K562 (cell line): Measurements from ENCODE around the gene OR13F1. TPM values are rescaled to one million over a fixed set of nuclear protein-coding genes. Genes with fewer than 3 reads are reported as not detected.
"Not testable (repeated sequence)": the region's sequence is repeated elsewhere in the genome, so short reads cannot be mapped to it uniquely, and the experiment has no call there.

Experiments used
- ATAC-seq: fragments of 200-7000 bp; cut with Tn5 transposase; 3 replicates; pipeline ENCODE4 v1.9.1; 2020; ENCODE audit warnings: moderate library complexity
- BruUV-seq: library from RNA; stranded (reverse); fragments of 400-500 nt; replicated peaks from 2 replicates; lab custom pipeline; 2021; lab: Mats Ljungman, UMichigan
- CTCF ChIA-PET: fragments of 300-600 bp; formaldehyde crosslinking; extraction: SDS; loops from one replicate; lab custom pipeline; 2021; ENCODE audit warnings: low intra/inter-chr PET ratio; lab: Yijun Ruan, JAX
- POLR2A ChIA-PET: fragments of 300-600, 350-650 bp; sonication (Branson Sonifier 250); formaldehyde crosslinking; extraction: SDS; loops from one replicate; lab custom pipeline; 2021; ENCODE audit warnings: antibody characterized with exemption, inconsistent platforms; lab: Yijun Ruan, JAX
- DNase-seq, 4 experiments: peaks; one replicate each; pipeline versions ENCODE4 v3.0.0 to v3.0.0-alpha.2; 2011 to 2018; ENCODE audit warnings: low spot score in 3 of 4, mixed read lengths in 3 of 4; ENCODE audit errors: extremely low read depth in 1 of 4
- FAIRE-seq: peaks from 2 replicates; lab custom pipeline; 2011; peaks lifted over from hg19 to GRCh38; lab: Jason Lieb, UNC
- H2AFZ ChIP-seq: 2 replicates; pipeline ENCODE4 v1.6.0; 2011; ENCODE audit warnings: low read depth, low read length, control low read depth, inconsistent platforms
- H3K27ac ChIP-seq: fragments of 200-600 bp; 3 replicates; pipeline ENCODE4 v1.8.0; 2011; ENCODE audit warnings: low read depth, mild to moderate bottlenecking, control low read depth, inconsistent platforms, low read length, moderate library complexity, mixed read lengths; ENCODE audit errors: extremely low read depth
- H3K27me3 ChIP-seq, 2 experiments: fragments of 300-600 bp in 1 of 2; 2 replicates in 1 of 2; 3 replicates in 1 of 2; pipeline versions ENCODE4 v1.6.0 to v1.8.0; 2011; ENCODE audit warnings: inconsistent platforms in 2 of 2, low read length in 2 of 2, mild to moderate bottlenecking in 1 of 2, mixed read lengths in 1 of 2, moderate library complexity in 1 of 2; ENCODE audit not compliant: control insufficient read depth in 2 of 2, insufficient read depth in 2 of 2
- H3K36me3 ChIP-seq: fragments of 300-600 bp; 3 replicates; pipeline ENCODE4 v1.8.0; 2011; ENCODE audit warnings: mild to moderate bottlenecking, low read length, inconsistent platforms; ENCODE audit not compliant: control insufficient read depth, insufficient read depth
- H3K4me1 ChIP-seq, 2 experiments: fragments of 200-600 bp in 1 of 2; replicated peaks in 1 of 2; 2 replicates in 1 of 2; 3 replicates in 1 of 2; pipeline versions ENCODE4 v1.5.1 to v1.8.0; 2011; ENCODE audit warnings: inconsistent platforms in 2 of 2, low read length in 2 of 2, mild to moderate bottlenecking in 1 of 2, mixed read lengths in 1 of 2, moderate library complexity in 1 of 2; ENCODE audit not compliant: control insufficient read depth in 2 of 2, insufficient read depth in 2 of 2
- H3K4me2 ChIP-seq: 2 replicates; pipeline ENCODE4 v1.6.1; 2011; ENCODE audit warnings: low read length, control low read depth, inconsistent platforms, mixed read lengths; ENCODE audit not compliant: insufficient read depth
- H3K4me3 ChIP-seq: fragments of 200-600 bp; sonication (generic), shearing (Covaris generic); 2 replicates; pipeline ENCODE4 v1.5.1; 2016; ENCODE audit warnings: control low read depth, inconsistent platforms
- H3K79me2 ChIP-seq: fragments of 200-600 bp; 3 replicates; pipeline ENCODE4 v1.8.0; 2011; ENCODE audit warnings: low read length, inconsistent platforms; ENCODE audit not compliant: control insufficient read depth, insufficient read depth
- H3K9ac ChIP-seq, 2 experiments: 2 replicates each; pipeline versions ENCODE4 v1.6.0 to v1.6.1; 2011; ENCODE audit warnings: low read depth in 2 of 2, low read length in 2 of 2, control low read depth in 1 of 2, inconsistent platforms in 1 of 2, mild to moderate bottlenecking in 1 of 2, mixed read lengths in 1 of 2; ENCODE audit not compliant: insufficient read depth in 1 of 2
- H3K9me1 ChIP-seq: one replicate; pipeline ENCODE4 v1.6.0; 2011; ENCODE audit warnings: inconsistent platforms, mild to moderate bottlenecking, low read length, moderate library complexity; ENCODE audit not compliant: control insufficient read depth, insufficient read depth
- H3K9me3 ChIP-seq: replicated peaks from 2 replicates; pipeline ENCODE4 v1.5.1; 2011; ENCODE audit warnings: low read depth, low read length, inconsistent platforms; ENCODE audit not compliant: control insufficient read depth, insufficient read depth
- H4K20me1 ChIP-seq: replicated peaks from 2 replicates; pipeline ENCODE4 v1.6.1; 2011; ENCODE audit warnings: low read length, inconsistent platforms, mixed read lengths; ENCODE audit not compliant: control insufficient read depth, insufficient read depth
- EP400 ChIP-seq: fragments of 450-650 bp; IDR thresholded peaks from 2 replicates; pipeline ENCODE4 v1.6.1; 2017; ENCODE audit warnings: antibody characterized with exemption, mild to moderate bottlenecking, moderate library complexity
- HBP1 ChIP-seq: fragments of 450-650 bp; formaldehyde crosslinking; IDR thresholded peaks from 2 replicates; pipeline ENCODE4 v1.4.0; 2022; ENCODE audit warnings: missing genetic modification characterization
- IRF9 ChIP-seq: fragments of 450-650 bp; IDR thresholded peaks from 2 replicates; pipeline ENCODE4 v1.6.1; 2016; ENCODE audit warnings: missing biosample characterization, missing genetic modification characterization
- KLF10 ChIP-seq: fragments of 250-450 bp; sonication (Bioruptor Pico); IDR thresholded peaks from 2 replicates; pipeline ENCODE4 v1.6.1; 2021; ENCODE audit warnings: matching md5 sums
- NR2C1 ChIP-seq, 2 experiments: fragments of 450-650 bp; IDR thresholded peaks; 2 replicates each; pipeline ENCODE4 v1.6.1; 2017; ENCODE audit warnings: mild to moderate bottlenecking in 2 of 2, antibody characterized with exemption in 1 of 2, inconsistent platforms in 1 of 2, missing compliant biosample characterization in 1 of 2, missing genetic modification characterization in 1 of 2
- RFX5 ChIP-seq: IDR thresholded peaks from 2 replicates; pipeline ENCODE4 v1.6.1; 2011; ENCODE audit warnings: low read depth, mild to moderate bottlenecking, improper control_type of control experiment, low read length
- SMARCA4 ChIP-seq: fragments of 450-650 bp; IDR thresholded peaks from 2 replicates; pipeline ENCODE4 v1.6.1; 2016
- SREBF1 ChIP-seq: fragments of 150-350 bp; IDR thresholded peaks from 2 replicates; pipeline ENCODE4 v1.6.1; 2014; ENCODE audit warnings: antibody characterized with exemption, low read depth, low read length, borderline replicate concordance
- ZNF311 ChIP-seq: fragments of 250-450 bp; sonication (Bioruptor Pico); IDR thresholded peaks from 2 replicates; pipeline ENCODE4 v1.4.0; 2020; ENCODE audit warnings: mild to moderate bottlenecking, moderate library complexity
- ZNF395 ChIP-seq: fragments of 200-800 bp; sonication (Bioruptor generic); IDR thresholded peaks from 2 replicates; pipeline ENCODE4 v1.6.1; 2017; ENCODE audit warnings: missing genetic modification characterization, missing compliant biosample characterization
- WGBS: fragments of 100-300 bp; shearing (Covaris generic); methylation state at CpG from one replicate; pipeline ENCODE4 v1.1.6; 2016; ENCODE audit warnings: low coverage, mixed read lengths; ENCODE audit not compliant: insufficient coverage; ENCODE audit errors: missing lambda C conversion rate; 5-methylcytosine and 5-hydroxymethylcytosine counted together
- in situ Hi-C: fragments of 300-500 bp; cut with MboI; formaldehyde crosslinking; loops from 4 replicates; pipeline ENCODE4 v1.15.0; 2018; ENCODE audit warnings: inconsistent platforms, mixed read lengths
- intact Hi-C: fragments of 100-400 bp; cut with micrococcal nuclease; formaldehyde crosslinking; loops from 2 replicates; pipeline ENCODE4 v1.14.2; 2022
- polyA plus RNA-seq, 8 experiments: library from polyadenylated mRNA; depleted of rRNA in 4 of 8; stranded (reverse) in 5 of 8; unstranded in 3 of 8; fragments of >200 nt; fragmentation: Nextera tagmentation in 2 of 8; fragmentation: Illumina TruSeq in 1 of 8; extraction: Ambion mirVana in 2 of 8; extraction: Trizol in 1 of 8; gene quantifications; 2 replicates each; pipeline versions ENCODE4 v1.2.1 to v1.2.3, GENCODE V29; 2011 to 2014; ENCODE audit warnings: inconsistent platforms in 1 of 8, missing spikeins in 1 of 8
- total RNA-seq, 7 experiments: library from RNA; depleted of rRNA in 6 of 7; stranded (reverse); fragments of >200 nt in 6 of 7; fragmentation: Illumina TruSeq in 2 of 7; extraction: Trizol in 2 of 7; gene quantifications; 2 replicates each; pipeline versions ENCODE4 v1.2.1 to v1.2.3, GENCODE V29; 2011 to 2021; ENCODE audit warnings: low replicate concordance in 1 of 7

OR13F1 gene
- total and polyA plus RNA-seq, 9 of the 15 experiments (the other 6 are each of a cell fraction or from before 2014, with no cell fraction given): not detected

GRCh38 chr9:104514901-104515300, 10.8 kb downstream of the OR13F1 start (continued):
- TF ChIP-seq RFX5 (no peak), SMARCA4 (no peak), EP400 (no peak), IRF9 (tag) (no peak)

GRCh38 chr9:104520241-104520640, 16.2 kb downstream of the OR13F1 start:
- CTCF ChIA-PET, H3K79me2 ChIP-seq, H3K4me3 ChIP-seq, H3K27me3 ChIP-seq, H3K4me1 ChIP-seq, H3K27ac ChIP-seq, ATAC-seq, POLR2A ChIA-PET, H3K9me1 ChIP-seq, H3K9me3 ChIP-seq, DNase-seq, H4K20me1 ChIP-seq, H2AFZ ChIP-seq, H3K36me3 ChIP-seq, H3K4me2 ChIP-seq, BruUV-seq, in situ Hi-C loops, H3K9ac ChIP-seq, FAIRE-seq, intact Hi-C loops: not testable (repeated sequence)
- WGBS: 0% methylated on average over 9 of the region's 10 CpGs

GRCh38 chr9:104527109-104527508, 23.0 kb downstream of the OR13F1 start, which contains the start of gene OR13C4:
Gene OR13C4, minus strand, starts transcription at chr9:104527209. Its CDS starts 0 bp downstream, at chr9:104527209.
- H3K4me3 ChIP-seq: no peak within 1 kb of the TSS
- H3K27ac ChIP-seq: no peak within 1 kb of the TSS
- ChIA-PET CTCF (no interaction called here), POLR2A (no interaction called here)
- no peaks in the 10 kb centered on the region for H3K79me2 ChIP-seq
- DNase-seq (no peak), FAIRE-seq (no peak), ATAC-seq (no peak)
- no peak within 1 kb of the TSS for H3K9ac ChIP-seq
- H3K36me3 ChIP-seq: no peaks in the 10 kb centered on the region
- no peaks in the 10 kb centered on the region for H3K9me3 ChIP-seq
- intact Hi-C loops: no loop called here
- H3K4me1 ChIP-seq: no peaks in the 10 kb centered on the region
- BruUV-seq: no TSS peak
- no peak within 1 kb of the TSS for H3K4me2 ChIP-seq
- in situ Hi-C loops: no loop called here
- H4K20me1 ChIP-seq: no peaks in the 10 kb centered on the region
- no peaks in the 10 kb centered on the region for H3K9me1 ChIP-seq
- no peak within 1 kb of the TSS for H2AFZ ChIP-seq
- no peaks in the 10 kb centered on the region for H3K27me3 ChIP-seq
- no peak for TF ChIP-seq NR2C1 (IDR thresholded peaks at IDR 0.05)
- no peak for TF ChIP-seq NR2C1 (tag; IDR thresholded peaks at IDR 0.05)
- no peak for TF ChIP-seq KLF10
- no peak for TF ChIP-seq HBP1 (CRISPR knock-in tag)
- no peak for TF ChIP-seq ZNF395 (CRISPR knock-in tag)
- TF ChIP-seq ZNF311 (CRISPR knock-in tag): no peak
- no peak for TF ChIP-seq SREBF1
